NCI-H2196 (cell line): ENCODE data around the gene CCDC68.

ENCODE experiments used
- DNase-seq: peaks from one replicate; lab custom pipeline; 2025; ENCODE audit not compliant: unreplicated experiment; lab: John Stamatoyannopoulos, UW

The CCDC68 gene

GRCh38 chr18:54923339-54923956, 35.8 kb downstream of the CCDC68 start:
- DNase-seq = no peak

- no peak for DNase-seq
These were observed 39.8 kb downstream of the CCDC68 start for GRCh38 chr18:54919412-54919811.

GRCh38 chr18:54918060-54918459, 41.2 kb downstream of the CCDC68 start:
- DNase-seq = no peak

GRCh38 chr18:54916507-54916906, 42.8 kb downstream of the CCDC68 start:
- DNase-seq = no peak

GRCh38 chr18:54914816-54915215, 44.4 kb downstream of the CCDC68 start:
- no peak for DNase-seq

GRCh38 chr18:54911551-54911950, 47.7 kb downstream of the CCDC68 start:
- DNase-seq = no peak

GRCh38 chr18:54910161-54910919, 48.9 kb downstream of the CCDC68 start:
- DNase-seq = no peak

GRCh38 chr18:54909538-54909937, 49.7 kb downstream of the CCDC68 start:
- no peak for DNase-seq

GRCh38 chr18:54906331-54907185, 52.7 kb downstream of the CCDC68 start:
- no peak for DNase-seq

- DNase-seq = no peak
These were observed 53.6 kb downstream of the CCDC68 start for GRCh38 chr18:54905629-54906028.

- no peak for DNase-seq
These were observed 54.7 kb downstream of the CCDC68 start for GRCh38 chr18:54904581-54904980.

- no peak for DNase-seq
These were observed 59.0 kb downstream of the CCDC68 start for GRCh38 chr18:54900290-54900689.

- no peak for DNase-seq
These were observed 59.8 kb downstream of the CCDC68 start for GRCh38 chr18:54899500-54899899.

- no peak for DNase-seq
These were observed 70.3 kb downstream of the CCDC68 start for GRCh38 chr18:54888933-54889332.

GRCh38 chr18:54888378-54888777, 70.9 kb downstream of the CCDC68 start:
- DNase-seq = no peak

GRCh38 chr18:54883816-54884604, 75.3 kb downstream of the CCDC68 start:
- DNase-seq = no peak

- no peak for DNase-seq
These were observed 76.9 kb downstream of the CCDC68 start for GRCh38 chr18:54882318-54882717.

- DNase-seq = no peak
These were observed 78.0 kb downstream of the CCDC68 start for GRCh38 chr18:54881229-54881768.

- DNase-seq = no peak
These were observed 78.7 kb downstream of the CCDC68 start for GRCh38 chr18:54880395-54881105.

GRCh38 chr18:54879691-54880090, 79.6 kb downstream of the CCDC68 start:
- no peak for DNase-seq
